Stimulated activated naive CD8-positive, alpha-beta T cell treated with anti-CD3 and anti-CD28 coated beads, Interleukin-15, Interleukin-2, amounts not matched to agents 100 U/mL and 50 U/mL, for 24 hours (primary cell): ENCODE results near the gene LBH.

Experiments
- ATAC-seq: fragments of 150-1000 bp; cut with Tn5 transposase; one replicate; pipeline ENCODE4 v1.10.0; 2021
- DNase-seq: peaks from one replicate; pipeline ENCODE4 v3.0.0; 2021

The LBH gene

DNA sequence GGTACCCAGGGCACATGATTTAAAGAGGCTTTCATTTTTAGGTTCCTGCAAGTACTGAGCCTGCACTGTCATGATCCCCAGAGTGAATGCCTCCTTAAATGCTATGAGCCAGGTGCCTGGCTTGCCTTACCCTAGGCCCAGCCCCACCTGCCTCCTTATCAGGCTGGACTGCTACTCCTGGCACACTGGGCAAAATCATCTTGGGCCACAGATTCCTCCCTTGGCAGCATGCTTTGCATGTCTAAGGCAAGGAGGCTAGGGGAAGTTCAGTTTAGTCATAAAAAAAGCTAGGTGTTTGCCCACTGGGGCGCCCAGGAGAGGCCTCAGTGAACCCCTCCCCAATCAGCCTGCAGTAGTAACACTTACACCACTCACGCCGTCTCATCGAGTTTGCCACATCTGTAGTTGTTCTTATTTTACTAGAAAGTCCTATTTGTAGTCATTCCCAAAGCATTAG lies 45.1 kb downstream of the LBH start:
- ATAC-seq (peak; percentile 74), DNase-seq (peak; percentile 59)

DNA sequence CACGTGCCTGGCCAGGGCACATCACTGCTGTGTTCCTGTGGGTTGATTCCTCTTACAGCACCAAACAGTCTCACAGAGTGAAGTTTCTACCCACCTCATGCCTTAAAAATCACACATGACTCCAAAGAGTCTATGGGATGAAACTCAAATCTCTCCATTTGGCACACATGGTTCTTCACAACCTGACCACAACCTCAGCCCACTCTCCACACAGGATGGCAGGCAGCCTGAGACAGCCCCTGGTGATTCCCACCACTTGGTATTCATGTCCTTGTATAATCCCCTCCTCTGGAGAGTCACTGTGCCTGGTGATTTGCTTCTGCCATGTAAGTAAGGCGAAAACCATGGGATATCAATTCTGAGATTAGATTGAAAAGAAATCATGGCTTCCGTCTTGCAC lies 46.2 kb downstream of the LBH start:
- no peak for DNase-seq
- ATAC-seq = peak; percentile 25

- ATAC-seq = no peak
- DNase-seq = no peak
Measured at GRCh38 chr2:30278419-30278818, 47.1 kb downstream of the LBH start.

DNA sequence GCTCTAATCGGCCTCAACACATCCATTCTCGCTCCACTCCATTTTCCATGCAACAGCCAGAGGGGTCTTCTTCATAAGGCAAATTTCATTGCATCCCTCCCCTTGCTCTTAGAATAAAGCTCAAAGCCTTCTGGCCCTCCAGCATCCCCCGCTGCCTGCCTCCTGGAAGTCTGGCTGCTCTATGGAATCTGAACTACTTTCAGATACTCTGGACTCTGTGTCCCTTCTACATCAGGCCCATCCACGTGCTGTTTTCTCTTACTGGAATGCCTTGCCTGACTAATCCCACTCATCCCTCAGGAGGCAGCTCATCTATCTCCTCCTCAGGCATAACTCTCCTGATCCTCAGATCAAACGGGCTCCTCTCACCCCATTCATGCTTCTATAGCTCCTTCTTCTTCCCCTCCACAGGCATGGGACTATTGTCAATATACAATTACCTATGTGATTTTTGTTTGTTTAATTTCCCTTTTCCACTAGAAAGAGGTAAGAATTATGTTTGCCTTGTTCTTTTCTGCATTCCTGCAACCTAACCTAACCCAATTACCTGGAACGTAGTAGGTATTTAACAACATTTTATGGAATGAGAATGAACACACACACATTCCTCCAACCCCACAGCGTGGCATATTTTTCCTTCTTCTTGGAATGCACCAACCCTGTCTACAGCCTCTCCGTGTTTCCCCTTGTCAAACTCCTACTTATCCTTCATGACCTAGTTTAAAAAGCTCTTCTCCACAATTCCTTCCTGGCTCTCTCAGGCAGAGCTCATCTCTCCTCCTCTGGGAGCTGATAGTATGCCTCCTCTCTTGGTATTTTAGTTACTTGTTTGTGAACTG lies 49.5 kb downstream of the LBH start:
- no peak for DNase-seq
- ATAC-seq = no peak

DNA sequence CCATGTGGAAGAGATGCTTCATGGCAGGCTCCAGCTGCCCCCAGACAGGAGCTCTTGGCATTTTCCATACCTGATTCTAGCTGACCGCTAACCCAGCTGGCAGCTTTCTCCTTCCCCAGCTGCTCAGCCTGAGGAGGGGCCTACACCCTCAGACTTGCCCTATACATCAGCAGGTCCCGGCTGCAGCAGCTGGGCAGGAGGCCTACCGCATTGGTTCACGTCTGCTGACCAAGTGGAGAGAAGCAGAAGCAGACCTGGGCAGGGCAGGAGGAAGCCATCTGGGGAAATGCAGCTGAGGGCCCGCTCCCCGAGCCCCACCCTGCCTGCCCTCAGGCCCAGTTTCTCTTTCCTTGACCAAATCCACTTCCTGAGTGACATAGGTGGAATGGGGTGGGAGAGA lies 50.7 kb downstream of the LBH start:
- DNase-seq (no peak), ATAC-seq (no peak)

- DNase-seq (no peak), ATAC-seq (no peak)
Measured at GRCh38 chr2:30282721-30283120, 51.4 kb downstream of the LBH start.

DNA sequence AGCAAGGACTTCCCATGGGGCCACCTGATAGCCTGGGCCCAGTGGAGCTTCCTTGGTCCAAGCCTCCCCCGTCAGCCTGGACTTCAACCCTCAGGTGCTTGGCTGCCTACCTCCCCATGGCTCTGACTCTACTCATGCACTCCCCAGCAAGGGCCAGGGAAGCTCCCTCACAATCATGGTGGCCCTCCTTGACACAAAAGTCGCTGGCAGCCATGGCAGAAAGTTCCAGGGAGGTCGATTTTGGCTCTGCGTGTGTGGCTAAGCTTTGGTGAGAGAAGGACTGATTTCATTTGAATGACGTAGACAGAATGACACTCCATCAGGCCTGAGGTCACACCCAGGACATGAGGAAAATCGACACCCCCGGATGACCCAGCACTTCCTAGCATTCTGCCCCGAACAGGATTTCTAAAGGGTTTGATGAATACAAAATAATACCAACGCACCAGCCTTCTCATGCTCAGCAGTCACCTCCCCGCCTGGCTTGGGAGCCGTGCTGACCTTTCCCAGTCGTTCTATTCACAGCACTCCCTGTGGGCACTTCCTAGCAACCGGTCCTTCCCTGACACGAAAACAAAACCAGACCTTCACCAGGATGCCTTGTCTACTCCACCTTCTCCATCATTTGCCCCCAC lies 52.7 kb downstream of the LBH start:
- no peak for ATAC-seq
- DNase-seq = no peak

DNA sequence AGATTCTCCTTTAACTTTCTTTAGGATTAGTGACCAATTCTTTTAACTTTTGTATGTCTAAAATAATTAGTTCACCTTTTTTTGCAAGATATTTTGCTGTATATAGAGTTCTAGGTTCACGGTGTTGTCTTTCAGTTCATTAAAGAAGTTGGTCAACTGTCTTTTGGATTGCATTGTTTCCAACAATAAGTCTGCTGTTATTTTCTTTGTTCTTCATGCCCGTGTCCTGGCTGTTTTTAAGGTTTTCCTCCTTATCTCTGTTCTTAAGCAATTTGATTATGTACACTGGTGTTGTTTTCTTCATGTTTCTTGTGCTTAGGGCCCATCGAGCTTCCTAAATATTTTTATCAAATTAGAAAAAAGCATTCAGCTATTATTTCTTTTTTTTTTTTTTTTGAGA lies 54.4 kb downstream of the LBH start:
- DNase-seq (no peak), ATAC-seq (no peak)

DNA sequence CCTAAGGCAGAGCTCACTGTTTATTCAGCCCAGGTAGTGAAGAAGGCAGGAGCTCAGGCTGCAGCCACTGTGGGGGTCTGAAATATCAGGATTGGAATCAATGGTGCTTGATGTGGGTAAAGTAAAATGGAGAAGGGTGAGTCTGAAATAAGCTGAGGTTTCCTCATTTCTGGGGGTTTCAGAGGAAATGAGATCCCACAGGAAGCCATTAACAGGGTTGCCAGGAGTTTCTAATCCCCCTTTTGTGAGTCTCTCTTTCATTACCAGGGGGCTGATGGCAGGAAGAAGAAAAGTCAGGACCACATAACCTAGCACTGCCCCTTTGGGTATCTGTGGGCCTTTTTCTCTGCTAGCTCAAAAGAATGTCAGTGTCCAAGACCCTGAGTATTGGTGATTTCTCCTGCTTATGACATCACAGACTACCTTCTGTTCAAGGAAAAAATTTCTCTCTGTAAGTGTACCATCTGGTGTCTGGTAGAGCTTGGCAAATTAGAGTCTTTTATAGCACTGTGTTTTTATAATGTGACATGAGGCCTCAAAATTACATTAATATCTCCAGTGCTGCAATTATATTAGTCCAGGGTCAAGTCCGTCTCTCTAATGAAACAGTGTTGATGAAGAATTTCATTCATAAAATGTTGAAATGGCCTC lies 56.0 kb downstream of the LBH start:
- no peak for DNase-seq
- ATAC-seq = no peak

- ATAC-seq (peak; percentile 36), DNase-seq (no peak)
Measured at GRCh38 chr2:30287857-30288513, 56.7 kb downstream of the LBH start.

DNA sequence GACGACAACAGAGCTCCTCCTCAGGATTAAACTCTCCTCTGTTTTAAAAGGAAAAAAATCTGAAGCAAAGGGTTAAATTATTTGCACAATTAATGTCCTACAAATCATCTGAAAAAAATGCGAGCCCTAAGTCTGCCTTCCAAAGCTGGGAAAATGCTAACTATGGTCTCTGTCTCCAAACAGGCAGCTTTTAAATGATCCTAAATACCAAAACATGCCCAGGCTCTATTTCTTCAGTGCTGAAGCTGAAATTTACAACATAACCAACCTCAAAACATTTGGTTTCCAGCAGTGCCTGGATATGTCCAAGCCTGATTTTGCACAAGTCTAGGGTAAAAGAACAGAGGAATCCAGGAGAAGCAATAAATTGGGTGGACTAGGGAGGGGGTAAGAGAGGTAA lies 57.2 kb downstream of the LBH start:
- DNase-seq (no peak), ATAC-seq (no peak)

DNA sequence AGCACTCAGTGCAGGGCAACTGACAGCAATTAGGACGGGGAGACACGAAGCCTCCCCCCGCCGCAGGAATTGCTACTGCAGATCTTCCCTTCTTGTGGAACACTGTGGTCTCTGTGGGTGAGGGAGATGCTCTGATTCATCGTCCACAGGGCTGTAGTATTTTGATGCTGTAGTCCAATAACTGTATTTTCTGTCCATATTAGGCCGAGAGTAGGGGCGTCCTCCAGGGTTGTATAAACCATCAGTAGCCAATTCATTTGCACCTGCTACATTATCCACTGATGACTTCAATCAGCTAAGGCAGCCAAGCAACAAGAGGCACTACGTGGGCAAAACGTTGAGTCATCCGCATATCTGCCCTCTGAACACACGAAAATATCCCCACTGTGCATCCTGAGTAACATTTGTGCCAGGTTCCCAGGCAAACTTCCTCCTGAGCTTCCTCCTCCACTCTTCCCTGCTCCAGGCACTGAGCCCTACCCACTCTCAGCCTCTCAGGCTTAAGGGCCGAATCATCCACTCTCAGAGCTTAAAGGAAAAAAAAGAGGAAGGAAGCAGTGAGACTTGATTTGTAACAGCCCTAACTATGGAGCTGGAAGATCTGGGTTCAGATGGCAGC lies 62.1 kb downstream of the LBH start:
- DNase-seq = peak; percentile 31
- peak; percentile 56 for ATAC-seq

DNA sequence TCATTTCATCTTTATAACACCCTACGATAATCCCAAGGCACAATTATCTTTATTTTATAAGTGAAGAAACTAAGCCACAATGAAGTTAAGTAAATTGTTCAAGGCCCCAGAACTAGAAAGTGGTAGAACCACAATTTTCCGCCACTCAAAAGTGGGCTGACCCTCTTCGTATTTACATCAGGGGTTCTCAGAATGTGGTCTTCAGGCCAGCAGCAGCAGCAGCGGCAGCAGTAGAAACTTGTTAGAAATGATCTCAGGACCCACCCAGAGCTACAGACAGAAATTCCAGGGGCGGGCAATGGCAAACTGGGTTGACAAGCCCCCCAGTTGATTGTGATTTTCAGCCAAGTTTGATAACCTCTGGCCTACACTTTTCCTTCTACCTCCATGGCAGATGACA lies 62.8 kb downstream of the LBH start:
- no peak for ATAC-seq
- DNase-seq = no peak

GRCh38 chr2:30296496-30296895 lies 65.2 kb downstream of the LBH start:
- DNase-seq = no peak
- ATAC-seq = no peak

DNA sequence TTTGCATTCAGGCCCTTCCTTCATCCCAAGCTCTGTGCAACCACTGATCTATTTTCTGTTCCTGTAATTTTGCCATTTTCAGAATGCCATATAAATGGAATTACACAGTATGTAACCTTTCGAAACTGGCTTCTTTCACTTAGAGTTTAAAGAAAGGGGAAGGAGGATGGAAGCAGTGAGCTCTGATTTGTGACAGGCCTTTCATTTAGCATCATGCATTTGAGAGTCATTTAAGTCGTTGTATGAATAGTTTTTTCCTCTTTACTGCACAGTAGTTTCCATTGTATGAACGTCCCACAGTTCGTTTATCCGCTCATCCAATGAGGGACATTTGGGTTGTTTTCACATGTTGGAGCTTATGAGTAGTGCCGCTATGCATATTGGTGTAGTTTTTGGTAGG lies 67.0 kb downstream of the LBH start:
- peak; percentile 14 for ATAC-seq
- DNase-seq = no peak

GRCh38 chr2:30300122-30300455 lies 68.8 kb downstream of the LBH start:
- no peak for ATAC-seq
- DNase-seq = no peak

DNA sequence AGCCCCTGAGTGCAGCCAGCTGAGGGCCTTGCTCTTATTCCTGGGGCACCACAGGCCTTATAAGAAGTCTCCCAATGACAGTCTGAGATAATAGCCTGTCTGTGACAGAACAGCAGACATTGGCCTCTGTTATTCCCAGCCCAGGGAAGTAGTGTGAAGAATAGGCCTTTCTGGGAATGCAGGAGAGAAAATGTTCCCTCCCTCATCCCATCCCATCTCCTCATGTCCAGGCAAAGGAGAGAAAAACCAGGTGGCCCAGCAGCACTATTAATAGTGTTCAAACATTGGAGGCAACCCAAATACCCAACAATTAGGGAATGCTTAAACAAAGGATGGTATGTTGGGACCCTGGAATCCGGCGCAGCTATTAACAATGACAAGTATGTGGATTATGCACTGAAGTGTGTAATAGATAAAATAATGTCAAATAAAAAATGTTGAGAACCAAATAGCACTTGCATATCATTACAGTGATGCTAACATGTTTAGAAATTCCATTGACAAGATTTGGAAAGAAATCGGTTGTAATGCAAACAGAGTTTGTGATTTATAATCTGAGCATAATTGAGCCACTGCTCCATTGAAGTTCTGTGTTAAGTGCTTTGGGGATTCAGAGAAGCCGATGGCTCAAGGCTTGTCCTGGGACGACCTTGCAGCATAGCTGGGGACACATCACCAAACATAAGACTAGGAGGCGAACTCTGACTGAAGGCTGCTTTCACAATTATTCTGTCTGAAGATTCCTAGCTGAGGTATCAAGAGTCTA lies 69.3 kb downstream of the LBH start:
- no peak for DNase-seq
- no peak for ATAC-seq

DNA sequence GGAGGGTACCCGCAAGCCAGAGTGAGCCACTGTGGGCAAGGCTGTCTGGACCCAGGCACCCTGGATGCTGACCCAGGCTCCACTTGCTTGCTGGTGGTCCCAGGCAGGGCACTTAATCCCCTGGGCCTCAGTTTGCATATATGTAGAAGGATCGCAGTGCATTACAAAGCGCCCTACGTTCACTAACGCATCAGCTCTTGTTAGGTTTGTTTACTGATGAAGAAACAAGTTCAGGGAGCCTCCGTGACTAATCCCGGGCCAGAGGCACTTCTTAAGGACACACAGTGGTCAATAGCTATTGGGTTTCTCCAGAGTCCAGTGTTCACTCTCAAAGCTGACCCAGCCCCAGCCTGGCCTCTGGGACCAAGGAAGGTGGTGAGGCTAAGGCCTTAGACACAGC lies 70.2 kb downstream of the LBH start:
- DNase-seq (no peak), ATAC-seq (no peak)

GRCh38 chr2:30302566-30302965 lies 71.2 kb downstream of the LBH start:
- ATAC-seq (no peak), DNase-seq (no peak)

- DNase-seq (no peak), ATAC-seq (no peak)
Measured at GRCh38 chr2:30303095-30303494, 71.8 kb downstream of the LBH start.

GRCh38 chr2:30305235-30305634 lies 73.9 kb downstream of the LBH start:
- ATAC-seq = peak; percentile 49

GRCh38 chr2:30306522-30306921 lies 75.2 kb downstream of the LBH start:
- no peak for DNase-seq
- ATAC-seq = peak; percentile 32

More at GRCh38 chr2:30305235-30305634, 73.9 kb downstream of the LBH start:
- no peak for DNase-seq
